Transverse colon (tissue), 4 donors: ENCODE data around the gene C11orf54.
A peak's percentile ranks its signal among the peaks of the same experiment; 100 is the strongest.

Source experiments
- EP300 ChIP-seq: sonication (generic); formaldehyde crosslinking; IDR thresholded peaks from one replicate; pipeline ENCODE4 v1.6.1; 2017; ENCODE audit warnings: antibody characterized with exemption, low read depth
- POLR2A ChIP-seq: fragments of 450-650 bp; IDR thresholded peaks from one replicate; pipeline ENCODE4 v1.6.1; 2016; ENCODE audit warnings: antibody characterized with exemption, mild to moderate bottlenecking, moderate library complexity
- POLR2AphosphoS5 ChIP-seq, 3 donors: sonication (generic); formaldehyde crosslinking; IDR thresholded peaks; one replicate each; pipeline ENCODE4 v1.6.1; 2016; ENCODE audit warnings: antibody characterized with exemption in 3 of 3
- TF ChIP-seq, protein P1 (sequence below), 5 experiments: fragments of 200-600 bp in 3 of 5; fragments of 450-650 bp in 2 of 5; sonication (generic) in 3 of 5; IDR thresholded peaks; 1 replicate in 2 of 5; 2 replicates in 3 of 5; pipeline ENCODE4 v1.5.1; 2016 to 2017; ENCODE audit warnings: antibody characterized with exemption in 5 of 5, inconsistent platforms in 3 of 5, mild to moderate bottlenecking in 2 of 5, moderate library complexity in 1 of 5

DNA sequence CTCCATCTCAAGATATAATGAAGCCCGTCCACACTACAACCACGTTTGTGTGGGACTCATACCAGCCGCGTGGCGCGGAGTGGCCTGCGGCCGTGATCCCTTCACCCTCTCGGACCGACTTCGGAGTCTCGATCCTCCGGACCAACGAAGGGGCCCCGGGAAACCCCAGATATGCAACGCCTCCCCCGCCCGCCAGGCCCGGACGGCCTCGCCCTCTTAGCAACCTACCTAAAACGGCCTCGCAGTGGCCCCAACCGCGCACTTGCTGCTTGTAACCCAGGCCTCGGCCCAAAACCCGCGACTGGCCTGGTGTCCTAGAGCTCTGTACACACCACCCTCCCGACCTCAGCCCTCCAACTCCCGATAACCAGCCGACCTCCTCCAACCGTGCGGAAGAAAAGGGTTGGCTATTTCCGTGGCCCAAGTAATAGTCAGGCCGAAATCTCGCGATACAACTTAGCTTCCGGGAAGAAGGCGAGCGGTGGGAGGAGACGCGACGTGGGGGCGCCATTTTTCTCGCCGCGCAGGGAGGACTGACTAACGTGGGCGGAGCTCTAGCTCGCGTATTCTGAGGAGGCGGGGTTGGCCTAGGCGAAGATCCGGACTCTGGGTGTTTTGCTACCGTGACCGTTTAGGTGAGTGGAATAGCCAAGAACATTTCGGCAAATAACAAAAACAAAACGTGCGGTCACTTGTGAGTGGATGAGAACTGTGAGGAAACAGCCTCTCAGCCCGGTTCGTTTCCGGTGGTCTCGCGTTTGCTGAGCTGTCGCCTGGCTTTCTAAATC lies at the start of gene C11orf54, which contains the start of gene TAF1D:
- TF ChIP-seq, protein P1, sequence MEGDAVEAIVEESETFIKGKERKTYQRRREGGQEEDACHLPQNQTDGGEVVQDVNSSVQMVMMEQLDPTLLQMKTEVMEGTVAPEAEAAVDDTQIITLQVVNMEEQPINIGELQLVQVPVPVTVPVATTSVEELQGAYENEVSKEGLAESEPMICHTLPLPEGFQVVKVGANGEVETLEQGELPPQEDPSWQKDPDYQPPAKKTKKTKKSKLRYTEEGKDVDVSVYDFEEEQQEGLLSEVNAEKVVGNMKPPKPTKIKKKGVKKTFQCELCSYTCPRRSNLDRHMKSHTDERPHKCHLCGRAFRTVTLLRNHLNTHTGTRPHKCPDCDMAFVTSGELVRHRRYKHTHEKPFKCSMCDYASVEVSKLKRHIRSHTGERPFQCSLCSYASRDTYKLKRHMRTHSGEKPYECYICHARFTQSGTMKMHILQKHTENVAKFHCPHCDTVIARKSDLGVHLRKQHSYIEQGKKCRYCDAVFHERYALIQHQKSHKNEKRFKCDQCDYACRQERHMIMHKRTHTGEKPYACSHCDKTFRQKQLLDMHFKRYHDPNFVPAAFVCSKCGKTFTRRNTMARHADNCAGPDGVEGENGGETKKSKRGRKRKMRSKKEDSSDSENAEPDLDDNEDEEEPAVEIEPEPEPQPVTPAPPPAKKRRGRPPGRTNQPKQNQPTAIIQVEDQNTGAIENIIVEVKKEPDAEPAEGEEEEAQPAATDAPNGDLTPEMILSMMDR (IDR thresholded peaks at IDR 0.05): peak in 3 of 5 experiments; percentile 15 to 60 (median 55)
- peak; percentile 97 for TF ChIP-seq POLR2A
- no peak for TF ChIP-seq EP300
- peak; percentile 97 to 99 (median 99) for TF ChIP-seq POLR2AphosphoS5 (IDR thresholded peaks at IDR 0.05)
